Measurements from ENCODE around the gene IRGC.
"Not testable (repeated sequence)": the region's sequence is repeated elsewhere in the genome, so short reads cannot be mapped to it uniquely, and the experiment has no call there.

Gene IRGC

GRCh38 chr19:43751466-43752220, 35.8 kb downstream of the IRGC start:
- H3K4me3 Mint-ChIP-seq, result peak overlapping the region in 1 of 2 donors; percentile 77
- H3K4me1 Mint-ChIP-seq, result peaks cover 44% of the 10 kb centered on the region
- H3K27ac Mint-ChIP-seq, result peak overlapping the region in 1 of 2 donors; percentile 96
- peaks cover 0 to 6% of the 10 kb centered on the region in 2 donors for H3K9me3 Mint-ChIP-seq
- no peaks in the 10 kb centered on the region for H3K27me3 Mint-ChIP-seq
- DNase-seq (no peak), ATAC-seq (no peak)

- H3K4me3 Mint-ChIP-seq, result peak overlapping the region; percentile 89 to 97
- H3K4me1 Mint-ChIP-seq, result peaks cover 51% of the 10 kb centered on the region
- ATAC-seq, result peak; percentile 3
- H3K27ac Mint-ChIP-seq, result peak overlapping the region in 1 of 2 donors; percentile 96
- peak in 1 of 2 donors; percentile 54 for DNase-seq
- H3K9me3 Mint-ChIP-seq, result peaks cover 0 to 6% of the 10 kb centered on the region in 2 donors
- H3K27me3 Mint-ChIP-seq, result no peaks in the 10 kb centered on the region
Observed at GRCh38 chr19:43752287-43752875, 36.5 kb downstream of the IRGC start.

- Mint-ChIP-seq H3K4me1 (peaks cover 57% of the 10 kb centered on the region), H3K27me3 (no peaks in the 10 kb centered on the region), H3K27ac (peak overlapping the region; percentile 98 to 100), H3K9me3 (peaks cover 0 to 6% of the 10 kb centered on the region in 2 donors), H3K4me3 (peak overlapping the region; percentile 89 to 97)
- DNase-seq (no peak), ATAC-seq (peak; percentile 84)
Observed at GRCh38 chr19:43754253-43754502, 38.3 kb downstream of the IRGC start.

- ATAC-seq (peak; percentile 85), DNase-seq (peak; percentile 99)
- H3K4me3 Mint-ChIP-seq, result peak within 1 kb of the TSS; percentile 89 to 97
- peaks cover 0 to 6% of the 10 kb centered on the region in 2 donors for H3K9me3 Mint-ChIP-seq
- H3K27ac Mint-ChIP-seq, result peak within 1 kb of the TSS; percentile 98 to 100
- H3K4me1 Mint-ChIP-seq, result peaks cover 62% of the 10 kb centered on the region
- H3K27me3 Mint-ChIP-seq, result no peaks in the 10 kb centered on the region
Observed at GRCh38 chr19:43754503-43755255, 38.8 kb downstream of the IRGC start, which contains the start of gene SMG9. TSS of gene SMG9 (minus strand) at chr19:43754962. CDS start at chr19:43750741, 4,221 bp downstream.

GRCh38 chr19:43755256-43755801, 39.5 kb downstream of the IRGC start:
- Mint-ChIP-seq H3K4me3 (peak overlapping the region; percentile 89 to 97), H3K4me1 (peaks cover 63% of the 10 kb centered on the region), H3K27ac (peak overlapping the region; percentile 98 to 100)

GRCh38 chr19:43759515-43759914, 43.6 kb downstream of the IRGC start:
- DNase-seq (no peak), ATAC-seq (no peak)
- H3K4me3 Mint-ChIP-seq, result no peak overlapping the region
- H3K4me1 Mint-ChIP-seq, result peaks cover 64% of the 10 kb centered on the region
- H3K9me3 Mint-ChIP-seq, result no peaks in the 10 kb centered on the region
- H3K27ac Mint-ChIP-seq, result no peak overlapping the region
- no peaks in the 10 kb centered on the region for H3K27me3 Mint-ChIP-seq

More at GRCh38 chr19:43755256-43755801, 39.5 kb downstream of the IRGC start:
- H3K9me3 Mint-ChIP-seq, result peaks cover 0 to 6% of the 10 kb centered on the region in 2 donors
- ATAC-seq, result no peak
- no peaks in the 10 kb centered on the region for H3K27me3 Mint-ChIP-seq
- peak; percentile 77 to 84 for DNase-seq

GRCh38 chr19:43760941-43761340, 45.1 kb downstream of the IRGC start:
- ATAC-seq (no peak), DNase-seq (no peak)
- Mint-ChIP-seq H3K27ac (no peak overlapping the region), H3K4me3 (no peak overlapping the region), H3K27me3 (no peaks in the 10 kb centered on the region), H3K9me3 (no peaks in the 10 kb centered on the region), H3K4me1 (peaks cover 76% of the 10 kb centered on the region)

GRCh38 chr19:43762814-43763213, 46.9 kb downstream of the IRGC start:
- H3K27ac Mint-ChIP-seq, result no peak overlapping the region
- no peak overlapping the region for H3K4me3 Mint-ChIP-seq
- H3K9me3 Mint-ChIP-seq, result no peaks in the 10 kb centered on the region
- peaks cover 77% of the 10 kb centered on the region for H3K4me1 Mint-ChIP-seq
- no peaks in the 10 kb centered on the region for H3K27me3 Mint-ChIP-seq
- DNase-seq (no peak), ATAC-seq (no peak)

GRCh38 chr19:43763473-43763939, 47.6 kb downstream of the IRGC start:
- H3K4me3 Mint-ChIP-seq, result peak overlapping the region; percentile 60 to 61
- DNase-seq (peak in 1 of 2 donors; percentile 41), ATAC-seq (no peak)
- no peaks in the 10 kb centered on the region for H3K27me3 Mint-ChIP-seq
- peak overlapping the region; percentile 62 to 79 for H3K27ac Mint-ChIP-seq
- peaks cover 80% of the 10 kb centered on the region for H3K4me1 Mint-ChIP-seq
- H3K9me3 Mint-ChIP-seq, result no peaks in the 10 kb centered on the region

GRCh38 chr19:43764684-43765083, 48.8 kb downstream of the IRGC start:
- not testable (repeated sequence) for H3K9me3 Mint-ChIP-seq, ATAC-seq, DNase-seq, H3K27me3 Mint-ChIP-seq
- peak overlapping the region; percentile 63 to 72 for H3K4me3 Mint-ChIP-seq
- H3K4me1 Mint-ChIP-seq, result peaks cover 83% of the 10 kb centered on the region
- H3K27ac Mint-ChIP-seq, result peak overlapping the region; percentile 77 to 90

- peak; percentile 75 to 94 for DNase-seq
Observed at GRCh38 chr19:43765109-43765876, 49.4 kb downstream of the IRGC start.

GRCh38 chr19:43766755-43767043, 50.8 kb downstream of the IRGC start:
- Mint-ChIP-seq H3K4me1 (peaks cover 80% of the 10 kb centered on the region), H3K4me3 (peak overlapping the region; percentile 63 to 72), H3K27ac (peak overlapping the region; percentile 90 to 91), H3K27me3 (no peaks in the 10 kb centered on the region), H3K9me3 (no peaks in the 10 kb centered on the region)
- ATAC-seq (no peak), DNase-seq (no peak)

More at GRCh38 chr19:43765109-43765876, 49.4 kb downstream of the IRGC start:
- peak overlapping the region; percentile 63 to 72 for H3K4me3 Mint-ChIP-seq
- H3K9me3 Mint-ChIP-seq, result no peaks in the 10 kb centered on the region
- H3K4me1 Mint-ChIP-seq, result peaks cover 81% of the 10 kb centered on the region
- H3K27me3 Mint-ChIP-seq, result no peaks in the 10 kb centered on the region
- peak; percentile 89 for ATAC-seq
- peak overlapping the region; percentile 90 to 91 for H3K27ac Mint-ChIP-seq

- H3K9me3 Mint-ChIP-seq, result no peaks in the 10 kb centered on the region
- DNase-seq (no peak), ATAC-seq (no peak)
- H3K4me3 Mint-ChIP-seq, result no peak overlapping the region
- H3K27ac Mint-ChIP-seq, result no peak overlapping the region
- H3K27me3 Mint-ChIP-seq, result no peaks in the 10 kb centered on the region
- H3K4me1 Mint-ChIP-seq, result peaks cover 73% of the 10 kb centered on the region
Observed at GRCh38 chr19:43767316-43767715, 51.4 kb downstream of the IRGC start.

- Mint-ChIP-seq H3K27me3 (no peaks in the 10 kb centered on the region), H3K4me1 (peaks cover 68% of the 10 kb centered on the region), H3K9me3 (no peaks in the 10 kb centered on the region), H3K27ac (no peak overlapping the region), H3K4me3 (no peak overlapping the region)
- no peak for ATAC-seq
- DNase-seq, result no peak
Observed at GRCh38 chr19:43767818-43768217, 51.9 kb downstream of the IRGC start.
